BLaER1 (cell line): ENCODE data around the gene SPTBN1.

Experiments used
- H3K27ac ChIP-seq: shearing (Covaris generic); formaldehyde crosslinking; 2 replicates; pipeline ENCODE4 v1.8.1; 2022
- H3K27me3 ChIP-seq: shearing (Covaris generic); formaldehyde crosslinking; 2 replicates; pipeline ENCODE4 v1.8.1; 2022
- H3K36me3 ChIP-seq: shearing (Covaris generic); formaldehyde crosslinking; 2 replicates; pipeline ENCODE4 v1.8.1; 2022
- H3K4me1 ChIP-seq: shearing (Covaris generic); formaldehyde crosslinking; 2 replicates; pipeline ENCODE4 v1.8.1; 2022
- H3K4me2 ChIP-seq: shearing (Covaris generic); formaldehyde crosslinking; 2 replicates; pipeline ENCODE4 v1.8.1; 2022
- H3K4me3 ChIP-seq: shearing (Covaris generic); formaldehyde crosslinking; 2 replicates; pipeline ENCODE4 v1.8.1; 2022
- H3K9ac ChIP-seq: shearing (Covaris generic); formaldehyde crosslinking; 2 replicates; pipeline ENCODE4 v1.8.1; 2022
- H3K9me3 ChIP-seq: shearing (Covaris generic); formaldehyde crosslinking; 2 replicates; pipeline ENCODE4 v1.8.1; 2022
- H4K20me1 ChIP-seq: shearing (Covaris generic); formaldehyde crosslinking; 2 replicates; pipeline ENCODE4 v1.8.1; 2022
- Cebpa-rat ChIP-seq: shearing (Covaris generic); IDR thresholded peaks from 2 replicates; pipeline ENCODE4 v1.8.1; 2022

SPTBN1 gene

DNA sequence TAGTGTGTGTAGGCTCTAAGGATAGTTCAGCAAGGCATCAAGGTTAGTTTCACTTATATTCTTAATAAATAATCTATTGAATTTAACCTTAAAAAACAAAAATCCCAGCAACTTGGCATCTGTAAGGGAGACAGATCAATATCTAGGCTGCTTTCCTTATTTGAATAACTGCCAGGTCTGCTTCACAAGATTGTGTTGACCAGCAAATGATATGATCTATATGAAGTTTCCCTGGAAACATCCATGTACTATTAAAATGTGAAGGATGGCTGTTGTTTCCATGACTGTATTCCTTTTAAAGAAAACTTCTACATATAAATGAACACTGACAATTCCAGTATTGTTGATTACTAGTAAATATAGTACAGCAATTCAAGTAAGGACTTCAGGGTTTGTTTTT lies 109.4 kb downstream of the SPTBN1 start:
- Histone ChIP-seq H3K27me3 (no peaks in the 10 kb centered on the region), H3K4me3 (0 out of 2 replicates have a peak overlapping the region, but pooled peaks have one; percentile 83), H3K9ac (no peak overlapping the region), H4K20me1 (peaks cover 96% of the 10 kb centered on the region), H3K4me2 (peak overlapping the region; percentile 98), H3K9me3 (no peaks in the 10 kb centered on the region), H3K27ac (0 out of 2 replicates have a peak overlapping the region, but pooled peaks have one; percentile 11), H3K4me1 (peaks cover 84% of the 10 kb centered on the region), H3K36me3 (peaks cover 37% of the 10 kb centered on the region)
- no peak for TF ChIP-seq Cebpa-rat

DNA sequence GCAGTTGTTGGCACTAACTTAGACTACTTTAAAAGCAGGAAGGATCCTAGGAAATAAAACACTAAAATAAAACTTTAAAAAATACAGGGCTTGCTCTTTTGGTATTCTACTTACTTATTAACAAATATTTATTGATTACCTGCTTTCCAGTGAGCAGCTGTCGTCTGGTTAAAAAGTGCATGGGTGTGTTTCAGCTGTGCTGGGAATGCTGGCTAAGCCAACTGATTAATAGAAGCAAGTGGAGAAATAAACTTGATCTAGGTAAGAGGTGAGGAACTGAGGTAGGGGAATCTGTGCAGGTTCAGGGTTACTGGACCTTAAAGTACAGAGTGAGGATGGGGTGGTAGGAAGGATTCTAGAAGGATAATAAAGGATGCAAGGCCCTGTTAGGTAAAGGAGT lies 110.8 kb downstream of the SPTBN1 start:
- H4K20me1 ChIP-seq: peaks cover 99% of the 10 kb centered on the region
- peaks cover 95% of the 10 kb centered on the region for H3K4me1 ChIP-seq
- H3K27ac ChIP-seq: 0 out of 2 replicates have a peak overlapping the region, but pooled peaks have one; percentile 12
- no peaks in the 10 kb centered on the region for H3K9me3 ChIP-seq
- no peaks in the 10 kb centered on the region for H3K27me3 ChIP-seq
- H3K4me2 ChIP-seq: peak overlapping the region; percentile 98
- no peak overlapping the region; the same call in 1 of the 2 replicates for H3K4me3 ChIP-seq
- no peak for TF ChIP-seq Cebpa-rat
- no peak overlapping the region for H3K9ac ChIP-seq
- H3K36me3 ChIP-seq: peaks cover 37% of the 10 kb centered on the region

DNA sequence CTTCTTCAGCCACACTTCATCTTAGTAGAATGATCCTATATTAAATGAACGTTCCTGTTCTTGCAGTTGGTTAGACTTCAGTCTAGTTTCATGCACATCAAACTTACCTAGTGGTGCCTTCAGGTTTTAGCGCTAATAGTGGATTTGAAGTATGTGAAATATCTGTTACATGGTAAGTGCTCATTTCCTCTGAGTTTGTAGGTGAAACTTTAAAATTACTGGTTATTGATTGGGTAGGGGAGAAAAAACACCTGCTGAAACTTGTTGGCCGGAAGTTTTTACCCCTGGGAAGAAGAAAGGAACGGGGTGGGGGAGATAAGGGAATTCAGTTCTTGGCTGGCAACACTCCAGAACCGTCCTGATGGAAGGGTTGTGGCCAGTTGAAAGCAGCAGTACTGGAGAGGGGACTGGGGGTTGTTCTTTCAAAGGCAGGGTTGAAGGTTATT lies 112.8 kb downstream of the SPTBN1 start:
- no peak for TF ChIP-seq Cebpa-rat
- Histone ChIP-seq H3K9ac (peak overlapping the region; percentile 70), H3K27me3 (no peaks in the 10 kb centered on the region), H3K9me3 (no peaks in the 10 kb centered on the region), H3K27ac (peak overlapping the region; percentile 83), H3K4me1 (peaks cover 98% of the 10 kb centered on the region), H3K36me3 (peaks cover 47% of the 10 kb centered on the region), H3K4me2 (peak overlapping the region; percentile 98), H4K20me1 (peaks cover 99% of the 10 kb centered on the region), H3K4me3 (peak overlapping the region; percentile 59)

DNA sequence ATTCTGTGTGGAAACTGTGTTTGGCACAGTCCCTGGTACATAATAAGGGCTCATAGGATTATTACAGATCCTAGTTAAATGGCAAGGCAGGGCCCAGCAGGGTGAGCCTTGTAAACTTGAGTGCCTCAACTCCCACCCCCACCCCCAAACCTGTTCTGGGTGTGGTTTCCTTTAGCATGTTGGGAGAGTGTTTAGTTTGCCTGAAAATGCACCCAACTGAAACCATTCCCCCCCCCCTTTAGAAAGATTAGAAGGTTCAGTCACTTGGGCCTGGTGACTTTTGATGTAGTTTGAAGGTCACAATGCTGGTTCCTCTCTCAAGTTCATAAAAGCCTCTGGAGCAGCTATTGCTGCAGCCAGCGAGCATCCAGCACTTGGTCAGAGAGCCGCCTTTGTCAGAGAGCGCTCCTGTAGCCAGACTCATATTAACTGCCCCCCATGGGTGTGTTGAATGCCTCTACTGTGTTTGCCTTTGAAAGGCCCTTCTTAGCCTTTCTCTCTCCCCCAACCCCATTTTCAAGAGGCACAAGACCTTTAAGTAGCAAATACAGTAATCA lies 113.7 kb downstream of the SPTBN1 start:
- Histone ChIP-seq H3K27me3 (no peaks in the 10 kb centered on the region), H3K9ac (peak overlapping the region; percentile 70), H3K4me2 (peak overlapping the region; percentile 98), H3K9me3 (no peaks in the 10 kb centered on the region), H3K36me3 (peaks cover 47% of the 10 kb centered on the region), H4K20me1 (peaks cover 99% of the 10 kb centered on the region), H3K4me3 (peak overlapping the region; percentile 59), H3K4me1 (peaks cover 98% of the 10 kb centered on the region), H3K27ac (peak overlapping the region; percentile 83)
- TF ChIP-seq Cebpa-rat: no peak

DNA sequence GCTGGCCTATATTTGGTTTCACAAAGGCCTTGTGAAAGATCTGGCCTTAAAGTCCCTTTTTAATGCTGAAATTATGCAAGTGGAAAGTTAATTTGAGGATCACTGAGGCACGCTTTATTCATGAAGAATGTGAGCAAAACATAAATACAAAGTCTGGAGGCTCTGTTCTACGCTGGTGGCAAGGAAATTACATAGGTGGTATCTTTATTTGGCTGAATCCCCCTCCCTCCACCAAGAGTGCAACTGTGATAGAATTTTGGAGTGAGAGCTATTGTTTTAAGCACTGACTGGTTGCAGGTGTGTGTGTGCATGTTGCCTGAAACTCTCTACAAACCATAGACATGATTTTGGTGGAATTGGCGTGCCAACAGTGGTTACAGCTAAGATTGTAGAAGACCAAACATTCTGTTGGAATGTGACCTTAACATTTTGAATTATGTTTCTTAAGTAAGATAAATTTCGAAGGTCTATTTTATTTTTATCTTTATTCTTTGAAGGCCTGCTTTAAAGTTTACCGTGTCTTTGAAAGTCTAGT lies 114.3 kb downstream of the SPTBN1 start:
- H3K27ac ChIP-seq: peak overlapping the region; percentile 83
- no peaks in the 10 kb centered on the region for H3K27me3 ChIP-seq
- H3K4me2 ChIP-seq: peak overlapping the region; percentile 98
- peak overlapping the region; percentile 70 for H3K9ac ChIP-seq
- H4K20me1 ChIP-seq: peaks cover 99% of the 10 kb centered on the region
- H3K36me3 ChIP-seq: peaks cover 47% of the 10 kb centered on the region
- no peak for TF ChIP-seq Cebpa-rat
- H3K9me3 ChIP-seq: no peaks in the 10 kb centered on the region
- peaks cover 98% of the 10 kb centered on the region for H3K4me1 ChIP-seq
- peak overlapping the region; percentile 59 for H3K4me3 ChIP-seq

DNA sequence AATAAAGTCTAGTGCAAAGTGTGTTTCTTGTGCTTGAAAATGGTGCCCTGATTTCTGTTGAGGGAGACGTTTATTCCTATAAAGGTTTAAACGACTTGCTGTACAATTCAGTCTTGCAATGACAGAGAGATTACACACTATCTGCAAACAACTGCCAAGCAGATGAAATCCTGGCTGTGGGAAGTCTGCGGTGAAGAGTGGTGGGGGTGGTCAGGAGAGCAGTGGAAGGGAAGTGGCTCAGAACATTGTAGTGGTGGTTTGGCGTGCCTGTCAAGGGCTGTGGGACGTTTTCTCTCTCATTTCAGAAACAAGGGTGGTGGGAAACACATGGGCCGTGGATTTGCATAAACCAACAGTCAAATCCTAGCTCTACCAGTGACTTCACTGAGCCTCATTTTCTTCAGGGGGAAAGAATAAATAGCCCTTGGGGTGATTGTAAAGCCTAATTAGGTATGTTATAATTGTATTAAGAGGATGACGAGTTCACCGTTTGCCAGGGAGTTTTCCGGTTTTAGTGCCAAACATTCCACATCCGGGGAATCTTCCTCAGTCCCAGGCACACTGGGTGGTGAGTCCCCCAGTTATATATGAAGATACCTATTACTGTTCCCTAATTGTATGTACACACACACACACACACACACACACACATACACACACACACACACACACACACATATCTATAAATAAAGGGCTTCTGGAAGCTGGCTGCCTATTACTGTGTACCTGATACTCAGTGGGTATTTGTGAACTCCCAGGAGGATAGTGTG lies 115.0 kb downstream of the SPTBN1 start:
- Histone ChIP-seq H4K20me1 (peaks cover 99% of the 10 kb centered on the region), H3K27ac (peak overlapping the region; percentile 83)

DNA sequence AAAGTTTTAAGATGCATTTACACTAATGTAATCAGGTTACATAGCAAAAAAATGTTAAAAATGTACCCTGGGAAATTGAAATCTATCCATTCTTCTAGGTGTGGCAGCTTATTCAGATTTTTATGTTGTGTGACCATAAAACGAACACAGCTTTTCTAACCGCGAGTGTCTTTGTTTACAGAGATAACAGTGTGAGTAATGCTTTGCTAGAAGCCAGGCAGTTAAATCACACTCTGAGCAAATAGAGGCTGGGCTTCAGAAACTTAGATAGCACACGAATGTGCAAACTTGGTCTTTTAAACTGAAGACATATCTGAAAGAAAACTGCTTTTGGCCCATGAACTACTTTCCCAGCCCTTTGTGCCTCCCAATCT lies 116.1 kb downstream of the SPTBN1 start:
- H3K9me3 ChIP-seq: no peaks in the 10 kb centered on the region
- TF ChIP-seq Cebpa-rat: no peak
- peak overlapping the region; percentile 70 for H3K9ac ChIP-seq
- H3K27ac ChIP-seq: peak overlapping the region; percentile 83
- peaks cover 99% of the 10 kb centered on the region for H4K20me1 ChIP-seq
- peaks cover 50% of the 10 kb centered on the region for H3K36me3 ChIP-seq
- H3K4me3 ChIP-seq: peak overlapping the region; percentile 59
- H3K27me3 ChIP-seq: no peaks in the 10 kb centered on the region
- H3K4me1 ChIP-seq: peaks cover 98% of the 10 kb centered on the region
- peak overlapping the region; percentile 98 for H3K4me2 ChIP-seq

More for the DNA sequence above, 115.0 kb downstream of the SPTBN1 start:
- peak overlapping the region; percentile 70 for H3K9ac ChIP-seq
- H3K4me2 ChIP-seq: peak overlapping the region; percentile 98
- peaks cover 98% of the 10 kb centered on the region for H3K4me1 ChIP-seq
- TF ChIP-seq Cebpa-rat: 0 out of 2 replicates have a peak, but pooled peaks have one; percentile 8
- no peaks in the 10 kb centered on the region for H3K9me3 ChIP-seq
- H3K4me3 ChIP-seq: peak overlapping the region; percentile 59
- peaks cover 50% of the 10 kb centered on the region for H3K36me3 ChIP-seq
- no peaks in the 10 kb centered on the region for H3K27me3 ChIP-seq

DNA sequence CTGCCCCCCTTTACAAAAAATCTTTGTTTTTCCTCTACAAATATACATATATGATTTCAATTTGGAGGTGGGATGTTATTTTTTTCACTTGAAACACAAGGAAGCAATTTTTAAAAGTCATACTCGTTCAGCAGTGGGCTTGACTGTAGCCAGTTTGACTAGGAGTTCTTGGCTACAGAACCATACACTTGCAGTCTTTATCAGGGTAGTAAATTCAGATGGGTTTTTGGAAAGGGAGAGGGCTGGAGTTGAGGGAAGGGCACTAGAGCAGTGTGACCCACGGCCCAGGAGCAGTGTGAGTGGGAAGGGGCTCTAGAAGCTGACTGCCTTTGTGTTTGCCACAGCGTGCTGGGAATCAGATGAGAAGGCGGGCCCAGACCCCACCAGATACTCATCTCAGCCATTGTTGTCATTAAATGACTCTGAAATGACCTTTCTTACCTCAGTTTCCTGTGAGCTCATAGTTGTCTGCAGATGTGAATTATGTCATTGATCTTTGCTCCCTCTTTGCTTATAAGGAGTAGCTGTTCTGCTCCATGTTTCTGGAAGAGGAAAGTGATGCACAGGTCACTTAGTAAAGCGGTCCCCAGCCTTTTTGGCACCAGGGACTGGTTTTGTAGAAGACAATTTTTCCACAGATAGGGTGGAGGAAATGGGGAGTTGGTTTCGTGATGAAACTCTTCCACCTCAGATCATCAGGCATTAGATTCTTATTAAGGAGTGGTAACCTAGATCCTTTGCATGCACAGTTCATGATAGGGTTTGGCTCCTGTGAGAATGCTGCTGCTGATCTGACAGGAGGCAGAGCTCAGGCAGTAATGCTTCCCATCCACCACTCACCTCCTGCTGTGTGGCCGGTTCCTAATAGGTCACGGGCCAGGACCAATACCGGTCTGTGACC lies 116.8 kb downstream of the SPTBN1 start:
- peaks cover 98% of the 10 kb centered on the region for H3K4me1 ChIP-seq
- peaks cover 99% of the 10 kb centered on the region for H4K20me1 ChIP-seq

DNA sequence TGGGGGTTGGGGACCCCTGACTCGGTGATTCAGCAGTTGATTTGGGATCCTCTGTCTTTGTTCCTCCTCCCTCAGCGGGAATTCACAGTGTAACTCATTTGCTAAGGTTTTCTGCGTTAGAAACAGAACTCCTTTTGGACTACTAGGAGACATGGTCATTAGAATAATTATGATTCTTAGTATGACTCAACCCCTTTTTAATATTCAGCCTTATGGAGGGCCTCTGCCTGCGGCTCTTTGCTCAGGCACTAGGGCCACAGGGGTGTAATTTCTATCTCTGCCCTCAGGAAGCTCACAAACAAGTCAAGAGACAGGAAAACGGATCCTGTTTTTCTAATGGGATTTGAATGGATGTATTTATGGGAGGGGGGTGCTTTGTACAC lies 117.4 kb downstream of the SPTBN1 start:
- Histone ChIP-seq H3K4me2 (peak overlapping the region; percentile 98), H3K4me1 (peaks cover 98% of the 10 kb centered on the region), H3K36me3 (peaks cover 52% of the 10 kb centered on the region), H4K20me1 (peaks cover 99% of the 10 kb centered on the region), H3K9me3 (no peaks in the 10 kb centered on the region), H3K4me3 (peak overlapping the region; percentile 59), H3K27ac (peak overlapping the region; percentile 83), H3K27me3 (no peaks in the 10 kb centered on the region), H3K9ac (peak overlapping the region; percentile 70)
- no peak for TF ChIP-seq Cebpa-rat

More for the DNA sequence above, 116.8 kb downstream of the SPTBN1 start:
- Histone ChIP-seq H3K27me3 (no peaks in the 10 kb centered on the region), H3K36me3 (peaks cover 52% of the 10 kb centered on the region), H3K4me2 (peak overlapping the region; percentile 98), H3K9ac (peak overlapping the region; percentile 70), H3K4me3 (peak overlapping the region; percentile 59), H3K27ac (peak overlapping the region; percentile 83), H3K9me3 (no peaks in the 10 kb centered on the region)
- TF ChIP-seq Cebpa-rat: no peak
